Stimulated activated CD4-positive, alpha-beta T cell treated with anti-CD3 and anti-CD28 coated beads, Interleukin-15, amount 100 ng/mL, for 1 hour (primary cell): ENCODE data around the gene PRSS38.

Source experiments
- DNase-seq, 2 donors: peaks; one replicate each; pipeline ENCODE4 v3.0.0-alpha.2; 2020; ENCODE audit warnings: low read depth in 1 of 2, low spot score in 1 of 2

The PRSS38 gene

DNA sequence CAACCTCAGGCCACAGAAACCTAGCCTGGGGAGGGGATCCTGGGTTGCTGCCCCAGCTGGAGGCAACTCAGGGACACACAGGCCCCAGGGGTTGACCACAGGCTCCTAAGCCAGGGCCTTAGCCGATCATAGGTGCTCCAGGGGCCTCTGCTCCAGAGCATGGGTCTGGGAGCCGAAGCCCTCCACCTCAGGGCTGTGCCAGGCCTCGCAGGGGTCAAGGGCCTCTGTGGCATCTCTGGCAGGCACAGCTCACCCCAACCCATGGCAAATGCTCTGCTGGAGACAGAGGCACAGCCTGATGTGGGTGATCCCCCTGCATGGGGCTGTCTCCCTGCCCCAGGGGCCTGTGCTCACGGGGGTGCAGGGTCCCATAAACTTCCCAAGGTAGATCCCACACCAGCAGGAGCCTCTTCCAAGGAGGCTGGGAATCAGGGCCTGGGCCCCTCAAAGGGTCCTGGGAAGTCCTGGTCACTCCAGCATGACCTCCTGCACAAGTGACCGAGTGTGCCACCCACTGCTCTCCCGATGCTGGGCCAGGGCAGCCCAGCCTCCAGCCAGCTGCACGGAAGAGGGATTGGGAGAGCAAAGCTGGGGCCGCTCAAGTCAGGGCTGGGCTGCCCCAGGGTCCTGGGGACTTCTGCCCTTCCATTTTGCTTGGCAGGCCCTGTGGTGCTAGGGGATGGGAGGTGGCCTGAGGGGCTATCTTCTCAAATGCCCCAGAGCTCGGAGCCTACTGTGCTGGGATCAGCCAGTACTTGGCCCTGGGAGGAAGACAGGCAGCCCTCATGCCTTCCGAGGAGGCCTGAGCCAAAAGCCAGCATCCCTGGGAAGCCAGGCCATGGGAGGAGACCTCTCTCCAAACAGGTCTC is 22.2 kb upstream of the PRSS38 start:
- no peak for DNase-seq

DNA sequence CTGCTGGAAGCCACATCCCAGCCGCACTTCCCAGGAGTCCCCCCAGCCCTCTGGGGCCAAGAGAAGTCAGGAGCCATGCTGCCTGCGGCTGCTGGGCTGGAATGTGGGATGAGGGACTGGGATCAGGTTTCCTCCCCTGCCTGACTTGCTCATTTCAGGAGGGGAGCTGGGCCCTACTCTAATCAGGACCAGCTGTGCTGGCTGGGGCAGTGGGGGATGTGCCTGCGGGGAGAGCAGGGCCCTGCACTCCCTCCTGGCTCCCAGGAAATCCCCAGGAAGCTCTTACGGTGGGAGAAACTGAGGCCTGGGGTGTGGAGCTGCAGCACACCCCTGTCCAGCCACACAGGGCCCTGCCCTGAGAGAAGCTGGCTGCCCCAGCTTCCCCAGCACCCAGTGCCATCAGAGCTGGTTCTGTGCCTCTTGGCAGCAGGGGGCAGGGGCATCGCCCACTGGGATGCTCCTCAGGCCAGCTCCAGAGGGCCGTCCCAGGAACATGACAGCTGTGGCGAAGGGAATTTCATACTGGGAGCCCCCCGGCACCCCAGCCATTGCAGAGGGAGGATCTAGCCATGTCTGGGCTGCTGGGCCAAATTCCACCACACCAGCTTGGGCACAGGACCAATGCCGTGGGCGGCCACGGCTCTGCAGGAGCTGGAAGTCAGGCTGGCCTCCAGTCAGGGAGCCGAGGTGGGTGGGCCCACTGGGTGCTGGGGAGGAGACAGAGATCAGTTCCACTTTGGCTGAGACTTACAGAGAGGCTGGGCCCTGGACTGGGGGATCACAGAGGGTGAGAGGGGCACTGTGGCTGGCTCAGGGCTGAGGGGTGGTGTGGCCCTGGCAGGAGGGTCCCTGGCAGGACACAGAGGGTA is 21.3 kb upstream of the PRSS38 start:
- DNase-seq: no peak

DNA sequence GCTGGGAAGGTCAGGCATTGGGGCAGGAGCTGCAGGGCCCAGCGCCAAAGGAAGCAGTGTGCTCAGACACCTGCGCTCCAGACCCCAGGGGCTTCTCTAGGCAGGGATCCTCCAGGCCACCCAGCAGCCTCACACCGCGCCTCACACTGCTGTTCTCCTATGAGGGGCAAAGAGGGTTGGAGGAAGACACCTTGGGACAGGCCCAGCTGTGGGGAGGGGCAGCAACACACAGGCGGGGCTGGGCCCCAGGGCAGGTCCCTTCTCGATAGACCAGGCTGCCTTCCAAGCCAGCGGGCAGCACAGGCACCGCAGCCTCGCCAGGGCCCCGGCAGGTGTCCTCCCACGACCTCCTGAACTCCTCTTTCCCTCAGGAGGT is 20.7 kb upstream of the PRSS38 start:
- DNase-seq: no peak

DNA sequence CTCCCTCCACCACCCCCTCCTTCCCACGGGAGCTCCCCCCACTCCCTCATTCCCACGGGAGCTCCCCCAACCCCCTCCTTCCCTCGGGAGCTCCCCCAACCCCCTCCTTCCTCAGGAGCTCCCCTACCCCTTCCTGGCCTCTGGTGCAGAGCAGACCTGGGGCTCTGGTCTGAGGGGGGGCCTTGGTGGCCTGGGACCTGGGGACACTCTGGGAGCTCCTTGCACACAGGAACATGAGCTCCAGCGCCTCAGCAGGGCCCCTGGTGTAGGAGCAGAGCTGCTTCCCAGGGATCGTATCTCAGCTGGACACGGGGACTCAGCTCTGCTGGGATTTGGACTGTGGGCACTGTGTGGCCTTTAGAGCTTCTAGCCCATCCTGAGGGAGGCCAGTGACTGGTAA is 19.7 kb upstream of the PRSS38 start:
- DNase-seq: no peak

DNA sequence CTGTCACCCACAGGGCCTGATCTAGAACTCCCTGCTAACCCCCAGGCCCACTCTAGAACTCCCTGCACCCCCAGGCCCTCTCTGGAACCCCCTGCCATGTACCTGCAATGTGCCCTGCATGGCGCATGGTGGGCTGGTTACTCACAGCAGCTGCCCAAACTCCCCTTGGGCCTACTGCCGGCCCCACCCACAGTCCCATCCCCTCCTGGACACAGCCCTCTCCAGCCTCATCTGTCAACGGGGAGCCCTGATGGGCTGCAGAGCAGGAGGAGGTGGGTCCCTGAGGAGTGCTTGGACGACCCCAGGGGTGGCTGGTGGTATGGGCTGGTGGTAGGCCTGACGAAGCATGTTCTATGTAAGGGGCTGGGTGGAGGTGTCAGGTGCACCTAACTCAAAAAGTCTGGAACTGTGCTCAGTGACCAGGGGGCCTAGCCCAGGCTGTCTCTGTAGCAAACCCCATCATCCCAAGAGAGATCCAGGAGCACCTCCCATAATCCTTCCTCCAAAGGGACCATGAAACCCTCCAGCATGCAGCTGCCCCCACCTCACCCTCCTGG is 19.0 kb upstream of the PRSS38 start:
- no peak for DNase-seq

DNA sequence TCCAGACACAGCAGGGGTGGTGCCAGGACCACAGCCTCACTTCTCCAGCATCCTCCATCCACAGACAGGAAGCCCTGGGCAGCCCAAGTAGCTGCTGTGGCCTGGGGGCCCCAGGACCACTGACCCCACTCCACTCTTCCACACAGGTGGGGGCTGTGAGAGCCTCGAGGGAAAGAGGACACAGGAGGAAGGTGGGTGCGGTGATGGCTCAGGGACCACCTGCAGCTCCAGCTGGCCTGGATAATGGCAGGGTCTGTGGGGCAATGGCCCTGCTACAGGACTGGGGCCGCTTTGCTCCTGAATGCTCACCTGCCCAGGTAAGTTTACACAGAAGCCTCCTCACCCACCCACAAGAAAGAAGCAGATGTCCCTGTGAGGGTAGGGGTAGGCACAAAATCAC is 18.3 kb upstream of the PRSS38 start:
- no peak for DNase-seq

DNA sequence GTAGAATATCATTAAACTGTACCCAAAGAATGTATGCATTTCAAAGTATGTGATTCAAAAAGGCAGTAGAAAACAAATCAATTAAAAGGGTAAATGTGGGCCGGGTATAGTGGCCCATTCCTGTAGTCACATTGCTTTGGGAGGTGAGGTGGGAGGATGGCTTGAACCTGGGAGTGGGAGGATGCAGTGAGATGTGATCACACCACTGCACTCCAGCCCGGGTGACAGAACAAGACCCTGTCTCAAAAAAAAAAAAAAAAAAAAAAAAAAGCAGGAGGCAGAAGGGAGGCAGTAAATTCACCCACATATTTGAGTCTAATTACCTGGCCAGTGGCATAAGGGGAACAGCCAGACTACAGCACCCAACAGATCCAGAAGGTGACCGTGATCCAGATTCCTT is 17.9 kb upstream of the PRSS38 start:
- DNase-seq: no peak

DNA sequence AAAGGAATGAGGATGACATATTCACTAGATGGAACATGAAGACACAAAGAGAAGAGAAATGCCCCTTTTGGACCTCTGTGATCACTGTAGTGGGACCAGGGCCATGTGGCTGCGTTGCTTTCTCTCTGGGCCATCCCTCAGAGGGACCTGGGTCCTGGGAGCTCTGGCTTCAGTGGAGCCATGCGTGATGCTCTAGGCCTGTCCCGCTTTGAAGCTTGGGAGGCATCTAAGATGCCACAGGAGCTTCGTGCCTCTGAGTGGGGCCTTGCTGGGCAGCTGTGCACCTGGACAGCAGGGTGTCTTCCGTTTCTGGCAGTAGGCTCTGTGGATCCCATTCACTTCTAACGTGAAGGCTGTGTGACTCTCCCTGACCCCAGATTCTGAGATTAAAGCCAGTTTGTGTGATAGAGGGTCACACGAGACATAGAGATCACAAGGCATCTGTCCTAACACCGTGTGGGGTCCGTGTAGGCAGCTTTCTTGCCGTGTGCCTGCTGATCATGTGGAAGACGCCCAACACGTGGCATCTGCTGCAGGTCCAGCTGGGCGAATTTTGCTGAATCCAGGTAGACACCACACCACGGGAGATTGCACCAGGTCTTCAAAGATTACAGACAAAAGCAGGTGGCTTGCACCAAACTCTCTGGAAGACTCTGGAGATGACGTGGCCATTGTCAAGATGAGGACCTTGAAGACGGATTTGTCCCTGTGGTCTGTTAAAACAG is 17.2 kb upstream of the PRSS38 start:
- DNase-seq: no peak

DNA sequence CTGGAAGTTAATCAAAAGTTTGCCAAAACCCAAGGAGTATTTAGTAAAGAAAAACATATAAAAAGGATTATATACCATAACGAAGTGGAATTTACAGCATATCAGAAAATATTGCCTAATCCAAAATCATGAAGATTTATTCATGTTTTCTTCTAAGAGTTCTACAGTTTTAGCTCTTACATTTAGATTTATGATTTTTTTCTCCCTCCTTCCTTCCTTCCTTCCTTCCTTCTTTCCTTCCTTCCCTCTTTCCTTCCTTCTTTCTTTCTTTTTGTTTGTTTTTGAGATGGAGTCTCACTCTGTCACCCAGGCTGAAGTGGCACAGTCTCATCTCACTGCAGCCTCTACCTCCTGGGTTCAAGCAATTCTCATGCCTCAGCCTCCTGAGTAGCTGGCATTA is 15.7 kb upstream of the PRSS38 start:
- no peak for DNase-seq

DNA sequence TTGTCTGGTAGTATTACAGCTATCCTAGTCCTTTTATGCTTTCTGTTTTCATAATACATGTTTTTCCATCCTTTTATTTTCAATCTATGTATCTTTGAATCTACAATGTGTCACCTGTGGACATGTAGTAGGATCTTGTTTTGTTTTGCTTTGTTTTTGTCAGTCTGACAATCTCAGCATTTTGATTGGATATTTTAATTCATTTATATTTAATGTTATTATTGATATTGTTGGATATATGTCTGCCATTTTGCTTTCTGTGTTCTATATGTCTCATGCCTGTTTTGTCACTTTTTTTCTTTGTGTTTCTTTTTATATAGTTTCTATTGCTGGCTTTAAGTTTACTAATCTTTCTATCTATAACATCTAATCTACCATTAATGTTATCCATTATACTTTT is 11.5 kb upstream of the PRSS38 start:
- DNase-seq: no peak

DNA sequence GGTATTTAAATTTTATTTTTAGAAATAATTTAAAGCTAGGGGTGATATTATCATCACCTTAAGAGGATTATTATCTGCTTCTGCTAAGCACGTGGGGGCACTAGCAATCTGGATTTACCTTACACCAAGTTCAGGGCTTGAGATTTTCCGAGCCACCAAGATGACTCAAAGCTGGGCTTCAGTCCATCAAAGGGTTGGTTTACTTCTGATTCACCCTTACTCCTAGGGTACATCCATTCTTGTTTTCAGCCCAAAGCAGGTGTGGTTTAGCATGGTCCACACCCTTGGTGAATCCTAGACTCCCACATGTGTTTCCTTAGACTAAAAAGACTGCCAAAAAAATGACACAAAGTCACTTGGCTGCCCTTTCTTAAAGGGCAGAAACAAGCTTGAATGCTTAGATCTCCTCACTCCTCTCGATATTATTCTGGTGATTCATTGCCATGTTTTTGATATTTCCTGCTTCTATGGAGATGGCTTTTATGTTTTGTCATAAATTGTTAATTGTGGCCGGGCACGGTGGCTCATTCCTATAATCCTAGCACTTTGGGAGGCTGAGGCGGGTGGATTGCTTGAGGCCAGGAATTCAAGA is 9.8 kb upstream of the PRSS38 start:
- DNase-seq: no peak

DNA sequence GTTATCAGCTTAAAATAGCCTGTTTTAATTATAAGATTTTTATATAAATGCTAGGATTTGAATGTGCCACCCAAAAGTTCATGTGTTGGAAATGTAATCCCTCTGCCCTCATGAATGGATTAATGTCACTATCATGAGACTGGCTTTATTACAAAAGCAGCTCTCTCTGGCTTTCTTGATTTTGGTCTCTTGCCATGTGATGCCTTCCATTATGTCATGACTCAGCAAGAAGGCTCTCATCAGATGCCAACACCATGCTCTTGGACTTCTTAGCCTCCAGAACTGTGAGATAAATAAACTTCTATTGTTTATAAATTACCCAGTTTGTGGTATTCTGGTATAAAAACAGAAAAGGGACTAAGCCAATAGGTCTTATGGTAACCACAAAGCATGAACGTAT is 6.9 kb upstream of the PRSS38 start:
- DNase-seq: no peak

DNA sequence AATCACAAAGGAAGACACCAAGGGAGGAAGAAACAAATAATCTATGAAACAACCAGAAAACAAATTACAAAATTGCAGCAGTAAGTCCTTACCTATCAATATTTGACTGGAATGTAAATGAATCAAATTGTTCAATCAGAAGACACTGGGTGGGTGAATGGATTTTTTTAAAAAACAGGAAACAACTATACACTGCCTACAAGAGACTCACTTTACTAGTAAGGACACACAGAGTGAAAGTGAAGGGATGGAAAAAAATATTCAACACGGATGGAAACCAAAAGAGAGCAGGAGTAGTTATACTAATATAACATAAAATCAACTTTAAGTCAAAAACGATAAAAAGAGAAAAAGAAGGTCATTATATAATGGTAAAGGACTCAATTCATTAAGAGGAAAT is 6.4 kb upstream of the PRSS38 start:
- no peak for DNase-seq

DNA sequence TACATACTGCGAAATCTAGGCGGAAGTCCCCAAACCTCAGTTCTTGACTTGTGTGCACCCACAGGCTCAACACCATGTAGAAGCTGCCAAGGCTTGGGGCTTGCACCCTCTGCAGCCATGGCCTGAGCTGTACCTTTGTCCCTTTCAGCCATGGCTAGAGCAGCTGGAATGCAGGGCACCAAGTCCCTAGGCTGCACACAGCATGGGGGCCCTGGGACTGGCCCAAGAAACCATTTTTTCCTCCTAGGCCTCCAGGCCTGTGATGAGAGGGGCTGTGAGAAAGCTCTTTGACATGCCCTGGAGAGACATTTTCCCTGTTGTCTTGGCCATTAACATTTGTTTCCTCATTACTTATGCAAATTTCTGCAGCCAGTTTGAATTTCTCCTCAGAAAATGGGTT is 1.5 kb upstream of the PRSS38 start:
- DNase-seq: no peak

DNA sequence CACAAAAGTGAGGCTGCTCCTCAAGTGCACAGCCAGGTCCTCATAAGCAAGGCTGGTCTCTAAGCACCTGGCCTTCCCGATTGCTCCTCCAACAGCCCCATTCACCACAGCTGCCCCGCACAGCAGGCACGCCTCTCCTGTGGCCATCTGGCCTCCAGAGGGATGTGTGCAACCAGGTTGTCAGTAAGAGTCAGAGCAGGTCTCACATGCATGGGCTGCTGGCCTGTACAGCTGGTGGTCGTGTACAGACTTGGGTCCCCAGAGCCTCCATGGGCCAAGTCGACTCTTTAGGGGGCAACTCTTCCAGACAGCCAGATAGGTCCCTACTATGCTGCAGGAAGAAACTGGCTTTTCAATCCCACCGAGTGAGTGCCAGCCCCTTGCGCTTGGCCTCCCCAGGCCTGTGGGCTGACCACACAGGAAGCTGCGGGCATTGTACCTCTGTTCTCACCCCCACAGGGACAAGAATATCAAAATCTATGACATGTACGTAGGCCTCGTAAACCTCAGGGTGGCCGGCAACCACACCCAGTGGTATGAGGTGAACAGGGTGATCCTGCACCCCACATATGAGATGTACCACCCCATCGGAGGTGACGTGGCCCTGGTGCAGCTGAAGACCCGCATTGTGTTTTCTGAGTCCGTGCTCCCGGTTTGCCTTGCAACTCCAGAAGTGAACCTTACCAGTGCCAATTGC is 1.4 kb downstream of the PRSS38 start:
- no peak for DNase-seq

DNA sequence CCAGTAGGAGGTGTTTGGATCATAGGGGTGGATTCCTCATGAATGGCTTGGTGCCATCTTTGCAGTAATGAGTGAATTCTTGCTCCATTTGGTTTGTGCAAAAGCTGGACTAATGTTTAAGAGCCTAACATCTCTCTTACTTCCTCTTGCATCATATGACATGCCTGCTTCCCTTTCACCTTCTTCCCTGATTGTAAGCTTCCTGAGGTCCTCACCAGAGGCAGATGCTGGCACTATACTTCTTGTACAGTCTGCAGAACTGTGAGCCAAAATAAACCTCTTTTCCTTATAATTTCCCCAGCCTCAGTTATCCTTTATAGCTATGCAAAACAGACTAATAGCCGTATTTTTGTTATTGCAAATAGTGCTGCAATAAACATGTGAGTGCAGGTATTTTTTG is 8.1 kb downstream of the PRSS38 start:
- no peak for DNase-seq

DNA sequence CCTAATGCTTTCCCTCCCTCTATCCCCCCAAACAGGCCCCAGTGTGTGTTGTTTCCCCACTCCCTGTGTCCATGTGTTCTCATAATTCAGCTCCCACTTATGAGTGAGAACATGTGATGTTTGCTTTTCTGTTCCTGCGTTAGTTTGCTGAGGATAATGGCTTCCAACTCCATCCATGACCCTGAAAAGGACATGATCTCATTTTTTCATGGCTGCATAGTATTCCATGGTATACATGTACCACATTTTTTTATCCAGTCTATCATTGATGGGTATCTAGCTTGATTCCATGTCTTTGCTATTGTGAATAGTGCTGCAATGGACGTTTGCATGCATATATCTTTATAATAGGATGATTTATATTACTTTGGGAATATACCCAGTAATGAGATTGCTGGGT is 8.7 kb downstream of the PRSS38 start:
- no peak for DNase-seq

DNA sequence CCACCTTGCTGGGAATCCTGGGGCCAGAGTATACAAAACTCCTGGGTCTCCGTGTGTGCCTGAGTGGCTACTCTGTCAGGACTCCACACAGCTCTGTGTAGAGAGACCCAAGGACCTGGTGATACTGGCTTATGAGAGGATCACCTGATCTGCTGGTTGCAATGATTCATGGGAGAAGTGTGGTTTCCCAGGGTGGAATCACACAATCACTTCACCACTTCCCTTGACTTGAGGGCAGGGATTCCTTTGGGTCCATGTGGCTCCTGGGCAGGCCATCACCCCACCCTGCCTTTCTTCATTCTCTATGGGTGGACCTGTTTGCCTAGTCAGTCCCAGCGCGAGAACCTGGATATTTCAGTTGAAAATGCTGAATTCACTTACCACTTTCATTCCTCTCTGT is 13.3 kb downstream of the PRSS38 start:
- DNase-seq: no peak

DNA sequence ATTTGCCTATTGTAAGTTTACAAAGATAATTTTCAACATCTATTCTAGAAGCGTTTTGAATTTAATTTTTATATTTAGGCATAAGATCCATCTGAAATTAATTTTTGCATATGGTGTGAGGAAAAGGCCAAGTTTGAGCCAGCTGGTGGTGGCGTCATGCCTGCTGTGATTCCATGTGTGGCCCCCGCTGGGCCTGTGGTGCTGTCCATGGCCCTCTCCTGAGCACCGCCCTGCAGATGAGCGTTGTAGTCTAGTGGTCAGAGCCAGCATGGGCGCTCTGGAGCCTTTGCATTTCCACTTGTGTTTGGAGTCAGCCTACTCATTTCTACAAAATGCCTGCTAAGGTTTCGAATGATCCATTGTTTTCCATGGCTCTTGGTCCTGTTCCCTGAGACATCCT is 22.7 kb downstream of the PRSS38 start:
- DNase-seq: no peak

DNA sequence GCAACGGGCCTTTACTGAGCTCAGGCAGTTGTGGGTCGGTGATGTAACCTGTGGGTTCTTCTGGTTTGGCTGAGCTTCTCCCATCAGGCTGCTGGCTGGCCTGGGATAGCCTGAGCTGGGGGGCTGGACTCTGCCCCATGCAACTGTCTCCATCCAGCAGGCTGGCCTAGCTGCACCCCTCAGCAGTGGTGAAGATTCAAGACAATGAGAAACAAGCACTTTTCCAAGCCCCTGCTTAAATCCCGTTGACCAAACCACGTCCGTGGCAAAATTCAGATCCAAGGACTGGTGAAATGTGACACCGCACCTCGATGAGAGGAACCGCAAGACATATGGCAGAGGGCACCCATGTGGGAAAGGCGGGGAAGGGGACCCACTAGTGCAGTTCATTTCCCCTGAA is 25.6 kb downstream of the PRSS38 start:
- DNase-seq: no peak
